HG02970 (cell line): ENCODE results near the gene CD63.

Experiments used
- ATAC-seq: cut with Tn5 transposase; IDR thresholded peaks from one replicate; pipeline ENCODE4 v1.9.1; 2021; ENCODE audit warnings: mild to moderate bottlenecking, moderate library complexity, moderate number of reproducible peaks; ENCODE audit not compliant: unreplicated experiment, low FRiP score

The CD63 gene

DNA sequence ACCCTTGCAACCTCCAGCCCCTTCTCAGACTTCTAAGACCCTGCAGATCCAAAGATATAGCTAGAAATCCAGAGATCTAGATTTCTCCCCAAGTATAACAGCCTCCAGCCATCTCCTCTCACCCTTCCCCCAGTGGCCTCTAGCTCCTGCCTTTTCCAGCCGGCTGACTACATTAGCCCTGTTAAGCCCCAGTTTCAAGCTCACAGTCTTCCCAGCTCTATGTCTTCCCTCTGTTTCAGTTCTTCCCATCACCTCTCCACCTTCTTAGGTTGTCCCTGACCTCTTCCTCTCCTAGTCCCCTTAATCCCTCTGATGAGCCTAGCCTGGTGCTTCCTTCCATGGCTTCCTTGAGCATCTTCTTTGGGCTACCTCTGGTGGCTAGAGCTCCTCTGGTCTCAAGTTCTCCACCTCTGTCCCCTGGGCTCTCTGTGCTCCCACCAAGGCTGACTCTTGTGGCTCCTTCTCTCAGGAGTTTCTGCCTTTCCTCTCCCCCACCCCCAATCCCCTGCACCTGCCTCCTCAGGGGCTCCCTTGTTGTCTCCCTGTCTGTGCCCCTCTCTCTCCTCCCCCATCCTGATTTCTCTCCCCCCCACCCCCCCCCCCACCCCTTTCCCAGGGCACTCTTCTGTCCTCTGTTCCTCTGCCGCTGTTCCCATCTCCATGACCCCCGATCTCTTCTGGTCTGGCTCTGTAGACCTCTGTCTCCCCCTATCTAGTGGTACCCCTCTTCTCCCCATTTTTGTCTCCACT lies 13.3 kb upstream of the CD63 start:
- no peak for ATAC-seq

DNA sequence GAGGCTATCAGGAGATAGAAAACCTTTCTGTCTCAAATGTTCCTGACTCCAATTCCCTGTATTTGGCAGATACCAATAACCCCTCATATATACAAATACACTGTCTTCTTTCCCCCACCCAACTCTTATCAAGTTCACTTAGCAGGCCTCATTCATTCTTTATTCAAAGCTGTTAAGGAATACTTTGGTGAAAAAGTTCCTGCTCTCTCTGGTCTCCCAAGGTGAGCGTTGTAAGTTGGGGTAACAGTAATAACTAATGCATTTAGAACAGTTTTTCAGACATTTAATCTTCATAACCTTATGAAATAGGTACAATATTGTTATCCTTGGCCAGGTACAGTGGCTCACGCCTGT lies 10.2 kb upstream of the CD63 start:
- no peak for ATAC-seq

DNA sequence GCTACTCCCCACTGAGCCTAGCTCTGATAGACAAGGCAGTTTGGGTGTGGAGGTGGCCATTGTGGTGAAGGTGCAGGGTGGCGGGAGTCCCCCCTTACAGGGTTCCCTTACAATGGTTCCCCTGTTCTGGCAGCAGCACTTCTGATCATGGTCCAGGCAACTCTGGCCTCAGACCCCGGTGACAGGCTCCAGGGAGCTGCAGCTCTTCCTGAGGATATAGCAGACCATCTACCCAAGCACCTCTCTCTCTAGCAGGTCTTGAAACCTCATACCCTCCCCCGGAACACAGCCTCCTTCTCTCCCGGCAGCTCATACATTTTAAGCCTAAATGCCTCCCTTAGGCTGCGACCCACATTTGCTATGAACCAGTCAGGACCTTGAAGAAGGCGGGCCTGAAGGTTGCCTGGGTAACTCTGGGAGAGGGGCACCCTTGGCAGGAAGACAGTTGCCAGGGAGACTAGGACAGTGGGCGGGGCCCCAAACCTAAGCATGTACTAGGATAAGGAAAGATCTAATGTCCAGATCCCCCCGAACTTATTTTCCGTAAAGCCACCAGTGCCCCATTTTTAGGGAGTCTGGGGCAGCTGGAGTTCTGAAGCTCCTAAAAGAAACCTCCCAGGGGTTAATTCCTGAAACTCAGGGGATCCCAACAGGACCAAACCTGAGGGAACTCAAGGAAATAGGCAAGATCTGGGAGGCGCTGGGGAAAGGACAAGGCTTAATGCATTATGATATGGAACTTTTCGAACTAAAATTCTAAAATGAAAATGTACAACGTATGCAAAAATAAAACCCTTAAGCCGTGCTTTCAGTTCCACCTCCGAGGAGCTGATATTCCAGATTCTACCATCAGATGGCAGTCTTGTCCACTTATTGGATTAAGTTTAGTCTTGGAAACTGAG lies 9.6 kb upstream of the CD63 start:
- ATAC-seq: peak; percentile 74

DNA sequence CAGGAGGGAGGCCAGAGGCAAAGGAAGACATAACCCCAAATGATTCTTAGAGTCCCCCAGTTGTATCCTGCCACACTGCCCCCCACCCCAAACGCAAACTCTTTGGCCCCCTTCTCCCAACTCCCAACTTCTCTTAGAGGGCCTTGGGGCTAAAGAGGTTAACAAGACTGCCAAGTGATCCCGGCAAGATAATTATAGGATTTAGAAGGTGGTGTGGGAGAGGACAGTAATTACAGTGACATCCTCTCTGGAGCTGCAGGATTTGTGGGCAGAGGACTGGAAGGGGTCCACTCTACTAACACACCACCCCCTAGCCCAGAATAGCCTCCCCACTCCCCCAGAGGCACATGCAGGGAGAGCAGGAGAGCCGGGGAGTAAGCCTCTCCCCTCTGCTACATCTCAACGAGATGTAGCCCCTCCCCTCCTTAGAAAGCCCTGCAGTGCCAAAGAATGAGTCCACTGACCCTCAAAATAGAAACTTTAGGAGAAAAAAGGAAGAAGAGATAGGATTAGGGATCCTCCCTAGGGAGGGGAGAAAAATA lies 8.8 kb upstream of the CD63 start:
- ATAC-seq: peak; percentile 7

DNA sequence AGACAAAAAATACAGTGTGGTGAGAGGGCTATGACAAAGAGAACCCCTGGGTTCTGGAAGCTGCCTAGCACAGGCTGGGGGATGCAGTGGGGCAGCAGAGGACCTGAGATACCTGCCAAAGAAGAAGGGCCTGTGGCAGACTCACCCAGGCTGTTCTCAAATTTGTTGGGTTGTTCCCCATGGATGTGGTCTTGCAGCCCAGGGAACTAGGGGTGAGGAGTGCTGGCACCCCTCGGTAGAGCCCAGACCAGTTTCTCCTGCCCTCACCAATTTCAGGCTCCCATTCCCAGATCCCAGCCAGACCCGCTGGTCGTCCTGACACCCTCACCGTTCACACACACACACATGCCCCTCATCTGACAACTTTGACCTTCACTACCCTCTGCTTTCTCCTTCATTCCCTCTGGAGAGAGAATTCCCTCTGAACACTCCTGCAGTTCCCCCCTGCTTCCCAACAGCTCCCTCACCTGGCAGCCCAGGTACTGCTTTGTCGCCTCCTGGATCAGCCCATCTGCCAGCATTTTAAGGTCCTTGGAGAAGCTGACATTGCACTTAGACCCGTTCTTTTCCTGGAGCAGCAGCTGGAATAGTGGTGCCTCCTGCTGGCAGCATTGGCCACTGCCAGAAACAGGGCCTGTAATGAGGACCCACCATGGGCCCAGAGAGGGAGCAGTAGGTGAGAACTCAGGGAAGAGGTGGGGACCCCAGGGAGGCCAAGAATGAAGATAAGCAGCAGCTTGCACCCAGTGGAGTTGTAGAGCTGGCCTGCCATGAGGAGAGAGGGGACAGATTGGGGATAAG lies 8.2 kb upstream of the CD63 start:
- no peak for ATAC-seq

DNA sequence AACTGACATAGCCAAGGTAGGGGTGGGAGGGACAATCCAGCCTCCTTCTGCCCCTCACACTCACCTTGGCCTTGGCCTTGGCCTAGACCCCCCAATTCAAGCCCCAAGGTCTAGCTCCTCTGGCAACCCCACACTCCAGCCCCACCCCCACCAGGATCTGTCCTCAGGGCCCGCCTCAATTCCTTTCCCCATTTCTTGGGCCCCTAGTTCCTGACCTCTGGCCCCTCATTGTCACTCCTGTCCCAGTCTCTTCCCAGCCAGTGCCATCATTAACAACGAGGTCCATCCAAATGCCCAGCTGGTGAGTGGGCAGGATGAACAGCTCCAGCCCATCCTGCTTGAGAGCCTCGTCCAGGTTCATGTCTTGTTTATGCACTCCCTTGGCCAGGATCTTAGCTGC lies 7.3 kb upstream of the CD63 start:
- no peak for ATAC-seq

DNA sequence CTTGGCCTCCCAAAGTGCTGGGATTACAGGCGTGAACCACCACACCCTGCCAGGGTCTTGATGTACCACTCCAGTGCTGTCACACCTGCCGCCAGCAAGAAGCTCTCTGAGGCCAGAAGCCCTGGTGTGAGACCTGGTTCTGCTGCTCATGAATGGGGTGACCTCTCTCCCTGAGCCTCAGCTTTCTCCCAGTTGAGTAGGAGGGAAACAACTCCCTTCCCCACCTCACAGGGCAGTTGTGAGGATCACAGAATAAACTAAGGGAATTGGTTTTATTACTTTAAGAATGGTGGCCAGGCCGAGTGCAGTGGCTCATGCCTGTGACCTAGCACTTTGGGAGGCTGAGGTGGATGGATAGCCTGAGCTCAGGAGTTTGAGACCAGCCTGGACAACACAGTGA lies 5.8 kb upstream of the CD63 start:
- no peak for ATAC-seq

DNA sequence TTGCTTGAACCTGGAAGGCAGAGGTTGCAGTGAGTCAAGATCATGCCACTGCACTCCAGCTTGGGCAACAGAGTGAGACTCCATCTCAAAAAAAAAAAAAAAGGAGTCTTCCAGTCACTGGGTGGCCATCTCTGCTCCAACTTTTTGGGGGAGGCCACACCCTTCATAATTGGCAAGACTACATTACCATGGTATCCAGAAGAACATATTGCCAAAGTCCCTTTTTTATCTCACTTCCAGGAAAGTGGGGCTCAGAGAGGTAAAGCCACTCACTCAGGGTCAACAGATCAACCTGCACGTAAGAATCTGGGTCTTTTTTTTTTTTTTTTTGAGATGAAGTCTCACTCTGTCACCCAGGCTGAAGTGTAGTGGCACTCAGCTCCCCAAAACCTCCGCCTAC lies 5.0 kb upstream of the CD63 start:
- ATAC-seq: no peak

DNA sequence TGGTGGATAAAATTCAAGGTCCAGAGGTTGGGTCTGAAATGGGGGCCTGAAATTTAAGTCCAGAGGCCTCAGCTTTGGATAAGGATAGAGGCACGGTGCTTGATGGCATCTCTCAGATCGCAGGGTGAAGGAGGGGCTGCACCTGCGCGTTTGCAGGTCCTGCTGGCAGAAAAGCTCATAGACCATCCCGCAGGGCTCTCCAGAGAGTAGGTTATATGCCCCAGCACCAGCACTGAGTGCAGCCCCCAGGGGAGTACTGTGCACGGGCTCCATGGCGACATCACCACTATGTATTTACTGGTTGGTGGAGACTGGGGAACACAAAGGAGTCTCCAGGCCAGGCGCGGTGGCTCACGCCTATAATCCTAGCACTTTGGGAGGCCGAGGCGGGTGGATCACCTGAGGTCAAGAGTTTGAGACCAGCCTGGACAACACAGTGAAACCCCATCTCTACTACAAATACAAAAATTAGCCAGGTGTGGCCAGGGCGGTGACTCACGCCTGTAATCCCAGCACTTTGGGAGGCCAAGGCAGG lies 4.3 kb upstream of the CD63 start:
- ATAC-seq: no peak

DNA sequence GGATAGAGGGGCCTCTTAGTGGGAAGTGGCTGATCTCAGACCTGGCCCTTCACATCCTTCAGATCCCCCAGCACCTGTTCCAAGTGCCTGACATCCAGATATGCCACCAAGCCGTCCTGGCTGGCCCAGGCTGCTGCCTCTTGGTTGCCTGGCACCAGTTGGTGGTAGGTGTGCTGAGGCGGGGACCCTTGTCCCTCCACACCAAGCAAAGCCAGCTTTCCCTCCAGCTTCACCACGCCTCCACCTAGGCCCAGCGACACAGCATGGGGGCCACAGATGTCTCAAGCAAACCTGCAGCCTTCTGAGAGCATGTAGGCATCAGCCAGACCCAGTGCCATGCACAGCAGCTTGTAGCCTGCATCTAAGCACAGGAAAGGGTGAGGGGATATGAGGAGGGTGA lies 3.5 kb upstream of the CD63 start:
- ATAC-seq: no peak

DNA sequence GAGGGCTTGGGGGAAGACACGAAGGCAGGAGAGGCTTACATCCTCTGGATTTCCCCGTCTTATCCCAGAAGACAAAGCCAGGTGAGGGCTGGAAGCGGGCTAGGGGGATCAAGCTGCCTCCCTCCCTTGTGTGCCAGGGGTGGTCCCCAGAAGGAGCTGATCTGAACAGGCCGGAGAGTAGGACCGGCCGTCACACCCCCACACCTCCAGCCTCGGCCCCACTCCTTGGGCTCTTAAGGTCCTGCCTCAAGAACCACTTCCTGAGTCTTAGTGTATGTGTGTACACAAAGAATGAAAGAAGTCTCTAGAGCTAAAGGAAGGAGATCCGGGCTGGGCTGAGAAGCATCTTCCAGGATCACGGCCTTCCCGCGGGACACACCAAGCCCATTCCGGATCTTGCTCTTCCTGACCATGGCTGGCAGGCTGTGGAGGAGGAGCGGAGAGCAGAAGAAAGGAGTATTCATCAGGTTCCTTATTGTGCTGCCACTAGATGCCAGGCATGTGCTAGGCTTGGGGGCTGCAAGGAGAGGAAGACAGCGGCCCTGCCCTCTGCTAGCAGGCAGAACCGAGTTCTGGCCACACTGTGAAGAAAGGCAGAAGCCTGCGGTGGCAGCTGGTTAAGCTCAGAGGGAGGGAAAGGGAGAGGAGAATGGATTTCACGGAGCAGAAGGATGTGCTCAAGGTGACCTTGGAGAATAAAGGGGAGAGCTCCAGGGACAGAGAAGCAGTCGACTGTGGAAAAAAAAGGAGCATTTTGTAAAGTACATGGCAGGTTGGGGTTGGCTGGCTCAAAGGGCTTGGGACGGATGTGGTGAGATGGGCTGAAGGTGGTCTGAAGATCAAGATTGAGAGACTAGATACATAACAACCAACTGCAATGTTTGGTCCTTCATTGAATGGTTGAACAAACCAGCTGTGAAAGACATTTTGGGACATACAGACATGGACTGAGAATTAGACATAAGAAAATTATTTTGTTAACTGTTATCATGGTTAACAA lies 1.3 kb upstream of the CD63 start:
- ATAC-seq: no peak

DNA sequence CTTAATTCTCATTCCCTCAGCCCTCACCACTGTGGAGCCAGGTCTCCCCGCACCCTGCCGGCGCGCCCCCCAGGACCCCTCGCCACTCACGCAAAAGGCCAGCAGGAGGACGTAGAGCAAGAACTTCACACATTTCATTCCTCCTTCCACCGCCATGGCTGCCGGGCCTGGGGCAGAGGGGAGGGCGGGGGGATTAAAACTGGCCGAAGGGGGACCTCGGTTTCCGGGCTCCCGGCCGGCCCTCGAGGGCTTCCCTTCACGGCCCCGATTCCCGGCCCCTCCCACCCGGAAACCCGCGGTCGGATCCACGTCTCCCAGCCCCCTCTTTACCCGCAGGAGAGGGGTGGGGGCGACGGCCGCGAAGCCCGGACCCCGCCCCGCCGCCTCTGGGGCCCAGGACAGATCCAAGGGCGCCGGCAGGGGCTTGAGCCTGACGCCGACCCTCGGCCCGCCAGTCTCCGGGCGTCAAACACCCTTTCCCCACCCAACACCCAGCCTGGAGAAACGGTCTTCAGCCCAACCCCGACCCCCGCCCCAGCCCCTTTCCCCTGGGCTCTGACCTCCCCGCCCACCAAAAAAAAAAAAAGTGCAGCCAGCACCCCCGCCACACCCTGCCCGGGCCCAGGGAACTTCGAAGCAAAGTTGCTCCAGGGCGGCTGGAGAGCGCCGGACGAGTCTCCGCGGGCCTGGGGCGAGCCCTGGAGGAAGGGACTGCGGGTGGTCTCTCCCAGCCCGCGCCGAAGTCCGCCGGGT lies 447 bp downstream of the CD63 start:
- ATAC-seq: no peak

DNA sequence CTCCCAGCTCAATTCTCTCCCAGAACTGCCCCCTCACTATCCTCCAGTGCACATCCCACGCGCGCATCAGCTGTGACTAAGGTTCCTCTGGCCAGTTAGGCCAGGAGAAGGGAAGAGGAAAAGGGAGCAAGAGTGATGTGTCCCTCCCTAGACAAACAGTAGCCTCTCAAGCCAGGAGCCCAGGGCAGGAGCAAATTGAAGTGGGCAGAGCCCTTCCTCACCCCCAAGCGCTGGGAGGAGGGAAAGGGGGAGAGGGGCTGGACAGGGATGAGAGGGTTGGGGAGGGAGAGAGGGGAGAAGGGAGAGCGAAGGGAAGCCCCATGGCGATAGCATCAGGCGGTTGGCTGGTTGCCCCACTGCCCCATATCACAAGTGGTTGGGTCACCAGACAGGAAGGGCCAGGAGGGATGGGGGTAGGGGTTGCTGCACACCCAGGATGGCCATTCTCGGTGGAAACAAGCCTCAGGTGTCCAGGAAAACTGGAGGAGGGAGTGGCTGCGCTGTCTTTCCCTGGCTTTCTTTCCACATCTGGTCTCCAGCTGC lies 1.1 kb downstream of the CD63 start:
- ATAC-seq: no peak

DNA sequence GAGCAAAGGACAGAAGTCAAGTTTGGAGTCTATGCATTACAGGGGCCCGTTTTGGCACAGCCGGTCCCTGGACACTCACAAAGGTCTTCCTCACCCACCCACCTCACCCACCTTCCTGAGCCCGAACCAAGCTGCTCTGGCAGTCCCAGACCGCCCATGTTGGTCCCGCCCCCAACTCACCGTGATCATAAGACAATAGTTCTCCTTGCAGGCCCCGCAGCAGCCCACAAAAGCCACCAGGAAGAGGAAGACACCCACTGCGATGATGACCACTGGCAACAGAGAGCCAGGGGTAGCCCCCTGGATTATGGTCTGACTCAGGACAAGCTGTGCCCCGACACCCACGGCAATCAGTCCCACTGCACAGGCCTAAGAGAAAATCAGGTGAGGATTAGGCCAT lies 1.8 kb downstream of the CD63 start:
- no peak for ATAC-seq

DNA sequence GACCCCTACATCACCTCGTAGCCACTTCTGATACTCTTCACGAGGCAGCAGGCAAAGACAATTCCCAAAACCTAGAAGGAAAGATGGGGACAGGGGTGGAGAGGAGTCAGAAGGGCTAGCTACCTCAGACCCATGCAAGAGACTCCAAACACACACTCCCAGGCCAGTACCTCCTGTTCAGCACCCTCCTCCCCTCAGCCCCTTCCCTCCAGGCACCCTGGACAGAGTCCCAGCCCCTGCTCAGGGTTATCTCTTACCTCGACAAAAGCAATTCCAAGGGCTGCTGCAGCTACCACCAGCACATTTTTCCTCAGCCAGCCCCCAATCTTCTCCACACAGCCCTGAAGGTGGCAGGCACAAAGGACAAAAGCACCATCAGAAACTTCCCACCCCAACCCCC lies 3.3 kb downstream of the CD63 start:
- ATAC-seq: no peak

DNA sequence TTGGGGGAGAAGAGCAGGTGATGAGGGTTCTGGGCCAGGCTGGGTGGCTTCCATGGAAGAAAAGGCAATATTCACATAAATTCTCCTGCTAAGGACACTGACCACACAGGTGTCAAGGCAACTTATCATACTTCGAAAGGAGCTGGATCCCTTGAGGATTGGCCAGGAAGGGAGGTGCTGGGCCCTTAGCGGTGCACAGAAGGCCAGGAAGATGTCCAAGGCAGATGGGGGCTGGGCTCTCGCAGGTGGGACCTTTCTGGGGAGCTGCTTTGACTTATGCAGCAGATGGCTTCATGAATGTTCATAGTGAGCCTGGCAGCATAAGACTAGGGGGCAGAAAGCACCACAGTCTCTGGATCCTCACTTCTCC lies 3.9 kb downstream of the CD63 start:
- no peak for ATAC-seq

DNA sequence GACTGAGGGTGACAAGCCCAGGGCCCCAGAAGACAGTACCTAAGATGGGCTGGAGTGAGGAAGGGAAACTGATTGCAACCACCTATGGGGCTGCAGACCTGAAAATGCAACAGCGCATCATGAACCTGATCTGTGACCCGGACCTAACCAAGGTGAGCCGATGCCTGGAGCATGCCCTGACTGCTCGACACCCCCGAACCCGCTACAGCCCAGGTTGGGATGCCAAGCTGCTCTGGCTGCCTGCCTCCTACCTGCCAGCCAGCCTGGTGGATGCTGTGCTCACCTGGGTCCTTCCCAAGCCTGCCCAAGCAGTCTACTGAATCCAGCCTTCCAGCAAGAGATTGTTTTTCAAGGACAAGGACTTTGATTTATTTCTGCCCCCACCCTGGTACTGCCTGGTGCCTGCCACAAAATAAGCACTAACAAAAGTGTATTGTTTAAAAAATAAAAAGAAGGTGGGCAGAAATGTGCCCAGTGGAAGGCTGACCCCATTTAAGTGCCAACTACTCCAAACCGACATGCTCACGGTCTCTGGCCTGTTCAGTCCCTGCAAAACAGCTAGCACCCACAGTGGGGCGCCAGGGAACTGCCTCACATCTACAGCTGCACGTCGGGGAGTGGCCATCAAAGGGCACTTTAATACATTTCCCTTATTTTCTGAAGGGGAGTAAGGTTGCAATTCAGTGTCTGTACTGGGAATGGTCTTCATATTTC lies 4.4 kb downstream of the CD63 start:
- ATAC-seq: no peak
